RPMI7951 (cell line): ENCODE data around the gene GHRHR. TPM values are rescaled to one million over a fixed set of nuclear protein-coding genes. Genes with fewer than 3 reads are reported as not detected.

Source experiments
- DNase-seq: peaks from one replicate; pipeline ENCODE4 v3.0.0-alpha.2; 2012; ENCODE audit warnings: low read depth
- total RNA-seq: library from RNA; depleted of rRNA; stranded (reverse); fragments of >200 nt; shearing (Covaris generic); gene quantifications from 2 replicates; pipeline ENCODE4 v1.2.3, GENCODE V29; 2014

GHRHR gene
- total RNA-seq, 1 experiment from 2014 or later, result not detected

DNA sequence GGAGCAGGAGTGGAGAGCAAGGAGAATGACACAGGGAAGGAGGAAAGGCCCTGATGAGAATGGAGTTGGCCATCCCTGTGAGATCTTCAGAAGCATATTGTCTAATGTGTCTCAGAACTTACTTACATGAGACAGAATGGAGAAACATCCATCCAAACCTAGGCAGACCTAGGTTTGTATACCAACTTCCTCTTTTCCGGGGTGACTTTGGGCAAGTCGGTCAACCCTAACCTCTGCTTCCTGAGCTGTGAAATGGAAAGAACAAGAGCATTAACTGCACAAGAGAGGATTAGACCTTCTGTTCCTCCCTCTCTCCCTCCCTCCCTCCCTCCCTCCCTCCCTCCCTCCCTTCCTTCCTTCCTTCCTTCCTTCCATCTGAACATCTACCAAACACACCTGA, 4.5 kb downstream of the GHRHR start:
- DNase-seq, result no peak

DNA sequence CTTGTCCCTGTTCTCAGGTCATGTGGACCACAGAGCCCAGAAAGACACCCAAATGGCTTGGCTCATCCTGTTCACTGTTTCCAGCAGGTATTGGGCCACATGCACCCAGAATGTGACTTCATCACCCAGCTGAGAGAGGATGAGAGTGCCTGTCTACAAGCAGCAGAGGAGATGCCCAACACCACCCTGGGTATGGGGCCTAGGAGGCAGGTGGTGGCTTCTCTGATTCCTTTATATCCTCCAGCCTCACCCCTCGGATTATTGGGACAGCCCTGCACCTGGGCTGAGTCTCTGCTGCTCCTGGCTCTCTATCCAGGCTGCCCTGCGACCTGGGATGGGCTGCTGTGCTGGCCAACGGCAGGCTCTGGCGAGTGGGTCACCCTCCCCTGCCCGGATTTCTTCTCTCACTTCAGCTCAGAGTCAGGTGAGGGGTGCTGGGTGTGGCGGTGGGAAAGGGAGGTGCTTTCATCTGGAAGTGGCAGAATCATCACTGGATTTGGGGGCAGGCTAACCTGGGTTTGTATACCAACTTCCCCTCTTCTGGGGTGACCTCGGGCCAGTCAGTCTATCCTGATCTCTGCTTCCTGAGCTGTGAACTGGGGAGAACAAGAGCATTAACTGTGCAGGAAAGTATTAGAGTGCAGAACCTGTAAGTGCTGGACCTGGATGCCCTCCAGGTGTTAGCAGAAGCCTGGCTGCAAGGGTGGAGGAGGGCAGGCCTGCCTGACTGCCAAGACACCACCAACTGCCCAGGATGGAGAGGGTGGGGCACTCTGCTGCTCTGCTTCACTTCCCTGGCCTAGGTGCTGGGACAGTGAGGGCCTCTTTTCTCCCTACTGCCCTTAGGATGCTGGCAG, 5.2 kb downstream of the GHRHR start:
- no peak for DNase-seq

DNA sequence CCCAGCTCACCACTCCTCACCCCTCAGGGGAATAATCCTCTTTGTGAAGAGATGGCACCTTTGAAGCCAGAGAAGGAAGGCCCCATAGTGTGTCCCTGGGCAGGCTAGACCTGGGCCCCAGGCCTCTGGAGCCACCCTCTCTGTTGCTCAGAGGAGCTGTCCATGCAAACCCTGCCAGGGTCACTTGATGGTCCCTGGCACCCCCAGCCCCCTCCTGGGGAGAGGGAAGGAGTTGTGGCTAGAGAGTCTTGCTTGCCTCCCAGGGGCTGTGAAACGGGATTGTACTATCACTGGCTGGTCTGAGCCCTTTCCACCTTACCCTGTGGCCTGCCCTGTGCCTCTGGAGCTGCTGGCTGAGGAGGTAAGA, 5.8 kb downstream of the GHRHR start:
- no peak for DNase-seq

DNA sequence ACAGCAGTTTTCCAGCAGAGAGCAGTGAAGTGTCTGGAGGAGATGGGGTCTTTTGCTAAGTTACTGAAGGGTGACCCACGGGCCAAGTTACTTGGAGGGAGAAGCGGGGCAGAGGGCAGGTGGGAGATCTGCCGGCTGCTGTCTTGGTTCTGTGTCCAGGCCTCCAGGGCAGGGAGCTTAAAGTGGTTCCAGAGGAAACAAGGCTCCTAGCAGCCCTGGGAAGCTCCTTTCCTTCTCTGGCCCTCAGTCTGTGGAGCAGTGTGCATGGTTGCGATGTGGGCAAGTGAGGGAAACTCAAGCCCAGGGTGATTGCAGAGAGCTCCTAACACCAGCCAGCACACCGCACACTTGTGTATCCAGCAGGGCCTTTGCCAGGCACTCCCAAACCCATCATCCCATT, 6.3 kb downstream of the GHRHR start:
- no peak for DNase-seq

DNA sequence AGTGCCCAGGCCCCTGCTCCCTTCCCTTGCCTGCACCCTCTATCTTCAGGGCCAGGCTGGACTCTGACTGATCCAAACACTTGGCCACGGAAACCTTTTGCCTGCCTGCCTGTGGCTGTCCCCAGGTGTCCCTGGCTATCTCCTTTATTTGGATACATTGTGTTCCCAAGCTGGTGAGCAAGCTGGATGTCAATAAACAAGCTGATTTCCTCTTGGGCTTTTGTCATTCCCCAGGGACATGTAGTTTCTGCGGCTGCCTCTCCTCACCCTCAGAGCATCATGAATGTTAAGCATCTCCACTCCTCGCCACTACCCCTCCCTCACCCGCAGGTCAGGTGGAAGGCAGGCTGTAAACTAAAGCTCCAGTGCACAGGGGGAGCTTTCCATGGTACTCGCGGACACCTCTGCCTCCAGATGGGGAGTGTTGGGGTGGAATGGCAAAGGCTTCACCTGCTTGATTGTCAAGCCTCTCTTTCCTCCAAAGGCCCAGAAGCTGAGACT, 6.9 kb downstream of the GHRHR start:
- no peak for DNase-seq

DNA sequence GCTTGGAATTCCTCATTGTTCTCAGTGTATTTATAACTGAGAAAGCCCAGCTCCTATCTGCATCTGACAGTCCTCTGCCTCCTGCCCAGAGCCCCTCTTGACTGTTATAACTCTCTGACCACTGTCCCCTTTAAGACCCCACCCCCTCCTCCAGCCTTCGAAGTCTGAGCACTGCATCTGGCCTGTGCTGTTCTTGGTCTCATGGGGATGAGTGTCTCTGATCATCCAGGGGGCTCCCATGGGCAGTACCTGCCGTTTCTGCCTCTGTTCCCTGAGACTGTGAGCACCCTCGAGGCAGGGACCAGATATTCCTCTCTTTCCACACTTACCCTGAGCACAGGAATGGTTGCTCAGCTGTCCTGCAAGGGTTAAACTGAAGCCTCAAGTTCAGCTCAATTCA, 7.7 kb downstream of the GHRHR start:
- DNase-seq, result no peak

DNA sequence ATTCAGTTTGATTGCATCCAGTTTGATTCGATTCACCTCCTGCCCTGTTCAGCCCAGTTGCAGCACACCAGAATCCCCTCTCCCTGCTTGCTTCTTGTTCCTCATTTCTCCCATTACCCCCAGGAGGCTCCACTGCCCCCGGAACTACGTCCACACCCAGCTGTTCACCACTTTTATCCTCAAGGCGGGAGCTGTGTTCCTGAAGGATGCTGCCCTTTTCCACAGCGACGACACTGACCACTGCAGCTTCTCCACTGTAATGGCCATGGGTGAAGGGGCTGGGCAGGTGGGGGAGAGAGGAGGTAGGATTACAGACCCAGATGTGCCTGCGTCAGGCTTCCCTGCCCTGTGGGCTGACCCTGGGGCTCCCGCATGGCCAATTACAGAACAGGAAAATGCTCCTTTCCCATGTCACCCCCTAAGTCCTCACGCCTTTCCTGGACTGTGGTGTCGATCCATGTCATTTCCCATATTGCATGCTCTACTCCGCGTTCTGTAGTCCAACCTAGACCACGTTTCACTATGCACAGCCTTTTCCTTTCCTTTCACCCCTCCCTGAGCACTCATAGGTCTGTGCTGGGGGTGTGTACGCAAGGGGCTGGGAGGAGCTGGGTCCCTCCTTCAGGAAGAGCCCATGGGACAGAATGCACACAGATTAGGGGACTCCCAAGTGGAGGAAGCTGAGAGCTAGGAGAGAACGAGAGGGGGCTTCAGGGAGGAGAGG, 8.2 kb downstream of the GHRHR start:
- no peak for DNase-seq

DNA sequence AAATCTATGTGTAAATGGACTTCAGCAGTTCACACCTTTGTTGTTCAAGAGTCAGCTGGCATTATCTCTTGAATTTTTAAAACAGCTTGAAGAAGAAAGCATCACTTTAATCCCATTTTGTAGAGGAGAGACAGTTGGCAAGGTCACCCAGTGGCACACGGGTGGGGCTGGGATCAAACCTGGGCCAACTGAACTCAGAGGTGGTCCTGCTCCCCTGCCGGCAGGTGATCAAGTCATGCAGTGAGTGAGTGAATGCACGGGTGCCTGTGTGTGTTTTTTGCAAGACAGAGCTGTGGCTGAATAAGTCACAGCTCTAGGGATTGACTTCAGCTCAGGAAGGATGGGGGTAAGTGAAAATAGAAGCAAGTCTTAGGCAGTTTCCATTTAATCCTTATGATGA, 9.5 kb downstream of the GHRHR start:
- no peak for DNase-seq

DNA sequence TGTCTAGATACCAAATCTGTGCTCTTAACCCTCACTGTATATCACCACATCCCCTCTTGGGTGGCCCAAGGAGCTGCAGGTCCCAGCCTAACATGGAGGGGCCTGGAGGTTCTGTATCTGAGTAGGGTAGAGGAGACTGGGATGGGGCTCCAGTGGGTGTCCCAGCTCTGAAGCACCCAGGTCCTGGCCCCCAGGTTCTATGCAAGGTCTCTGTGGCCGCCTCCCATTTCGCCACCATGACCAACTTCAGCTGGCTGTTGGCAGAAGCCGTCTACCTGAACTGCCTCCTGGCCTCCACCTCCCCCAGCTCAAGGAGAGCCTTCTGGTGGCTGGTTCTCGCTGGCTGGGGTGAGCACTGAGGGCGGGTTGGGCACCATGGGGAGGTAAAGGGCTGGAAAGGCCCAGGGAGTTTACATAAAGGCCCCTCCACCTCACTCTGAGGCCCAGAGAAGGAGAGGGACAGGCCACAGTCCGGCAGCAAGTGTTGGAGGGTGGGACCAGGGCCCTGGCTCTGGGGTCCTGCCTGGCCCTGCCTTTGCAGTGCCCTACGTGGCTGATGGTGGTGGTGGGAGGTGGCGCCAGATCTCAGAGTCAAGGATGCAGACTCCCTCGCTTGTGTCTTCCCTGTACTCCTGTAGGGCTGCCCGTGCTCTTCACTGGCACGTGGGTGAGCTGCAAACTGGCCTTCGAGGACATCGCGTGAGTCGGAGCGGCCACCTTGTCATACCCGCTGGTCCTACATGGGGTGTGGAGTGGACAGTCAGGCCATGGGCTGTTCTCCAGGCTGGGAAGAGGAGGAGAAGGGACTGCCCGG, 10.2 kb downstream of the GHRHR start:
- DNase-seq, result no peak

DNA sequence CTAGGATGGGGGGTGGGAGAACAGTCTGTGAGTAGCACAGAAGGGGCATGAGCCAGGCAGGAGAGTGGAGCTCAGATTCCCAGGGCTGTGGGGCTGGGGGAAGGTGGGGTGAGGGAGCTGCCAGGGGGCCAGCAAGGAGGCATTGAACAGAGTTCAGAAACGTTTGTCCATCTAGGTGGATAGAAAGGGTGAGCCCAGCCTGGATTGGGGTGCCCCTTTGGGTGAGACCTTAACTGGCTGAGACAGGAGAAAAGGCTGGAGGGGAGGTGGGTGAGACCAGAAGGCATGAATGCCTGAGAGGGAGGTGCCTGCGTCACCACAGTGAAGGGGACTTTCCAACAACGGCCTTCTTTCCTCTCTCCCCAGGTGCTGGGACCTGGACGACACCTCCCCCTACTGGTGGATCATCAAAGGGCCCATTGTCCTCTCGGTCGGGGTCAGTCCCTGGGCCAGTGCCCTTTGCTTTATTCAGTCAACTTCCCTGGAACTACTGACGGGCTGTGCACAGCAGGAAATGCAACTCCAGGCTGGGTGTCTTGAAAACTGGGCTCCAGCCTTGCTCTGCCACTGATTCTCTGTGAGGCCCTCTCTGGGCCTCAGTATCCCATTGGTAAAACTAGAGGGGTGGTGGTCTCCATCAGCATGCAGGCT, 11.0 kb downstream of the GHRHR start:
- peak; percentile 85 for DNase-seq

DNA sequence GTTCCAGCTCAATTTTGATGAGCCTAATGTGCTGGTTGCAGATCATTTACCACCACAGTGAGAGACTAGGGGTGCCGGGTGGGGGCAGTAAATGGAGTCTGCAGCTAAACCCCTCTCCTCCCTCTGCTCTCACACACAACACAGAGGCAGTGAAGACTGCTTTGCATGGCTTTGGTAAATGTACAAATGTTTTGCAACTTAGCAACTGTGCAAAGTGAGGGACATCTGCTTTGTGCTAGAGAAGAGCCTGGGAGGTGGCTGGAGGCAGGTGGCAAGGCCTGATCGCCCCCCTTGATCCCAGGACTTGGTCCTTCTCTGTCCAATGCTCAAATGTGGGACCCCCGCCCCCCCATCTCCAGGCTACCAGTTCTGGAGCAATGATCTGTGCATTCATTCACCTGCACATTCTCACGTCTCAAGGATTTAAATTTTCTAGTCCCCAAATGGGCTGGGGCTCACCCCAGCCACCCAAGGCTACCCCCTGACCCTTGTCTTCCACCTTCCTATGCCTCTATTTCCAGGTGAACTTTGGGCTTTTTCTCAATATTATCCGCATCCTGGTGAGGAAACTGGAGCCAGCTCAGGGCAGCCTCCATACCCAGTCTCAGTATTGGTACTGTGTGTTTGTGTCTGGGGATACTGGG, 11.6 kb downstream of the GHRHR start:
- DNase-seq, result no peak

DNA sequence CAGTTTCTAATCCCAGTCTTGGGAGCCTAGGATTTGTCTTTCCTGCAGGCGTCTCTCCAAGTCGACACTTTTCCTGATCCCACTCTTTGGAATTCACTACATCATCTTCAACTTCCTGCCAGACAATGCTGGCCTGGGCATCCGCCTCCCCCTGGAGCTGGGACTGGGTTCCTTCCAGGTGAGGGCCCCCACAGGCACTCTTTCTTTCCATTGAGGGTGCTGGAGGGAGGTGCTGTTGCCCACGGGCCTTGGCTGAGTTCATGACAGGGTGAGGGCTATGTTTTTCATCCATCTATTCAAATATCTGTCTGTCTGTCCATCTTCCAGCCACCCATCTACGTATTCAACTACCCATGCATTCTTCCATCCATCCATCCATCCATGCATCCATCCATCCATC, 12.6 kb downstream of the GHRHR start:
- no peak for DNase-seq

DNA sequence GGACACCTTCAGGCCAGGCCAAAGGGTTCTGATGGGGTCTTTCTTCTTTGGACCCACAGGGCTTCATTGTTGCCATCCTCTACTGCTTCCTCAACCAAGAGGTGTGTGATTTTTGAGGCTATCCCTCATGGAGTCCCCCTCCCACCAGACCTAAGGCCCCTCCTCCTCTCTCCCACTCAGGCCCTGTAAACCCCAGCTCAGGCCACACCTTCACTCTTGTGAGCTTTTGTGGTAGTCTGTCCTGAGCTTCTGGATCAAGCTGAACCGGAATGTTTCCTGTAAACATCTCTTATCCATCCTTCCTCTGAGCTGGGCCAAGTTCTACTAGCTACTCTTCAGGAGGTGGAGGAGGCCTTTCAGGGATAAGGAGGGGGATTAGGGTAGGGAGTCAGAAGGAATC, 13.5 kb downstream of the GHRHR start:
- no peak for DNase-seq

DNA sequence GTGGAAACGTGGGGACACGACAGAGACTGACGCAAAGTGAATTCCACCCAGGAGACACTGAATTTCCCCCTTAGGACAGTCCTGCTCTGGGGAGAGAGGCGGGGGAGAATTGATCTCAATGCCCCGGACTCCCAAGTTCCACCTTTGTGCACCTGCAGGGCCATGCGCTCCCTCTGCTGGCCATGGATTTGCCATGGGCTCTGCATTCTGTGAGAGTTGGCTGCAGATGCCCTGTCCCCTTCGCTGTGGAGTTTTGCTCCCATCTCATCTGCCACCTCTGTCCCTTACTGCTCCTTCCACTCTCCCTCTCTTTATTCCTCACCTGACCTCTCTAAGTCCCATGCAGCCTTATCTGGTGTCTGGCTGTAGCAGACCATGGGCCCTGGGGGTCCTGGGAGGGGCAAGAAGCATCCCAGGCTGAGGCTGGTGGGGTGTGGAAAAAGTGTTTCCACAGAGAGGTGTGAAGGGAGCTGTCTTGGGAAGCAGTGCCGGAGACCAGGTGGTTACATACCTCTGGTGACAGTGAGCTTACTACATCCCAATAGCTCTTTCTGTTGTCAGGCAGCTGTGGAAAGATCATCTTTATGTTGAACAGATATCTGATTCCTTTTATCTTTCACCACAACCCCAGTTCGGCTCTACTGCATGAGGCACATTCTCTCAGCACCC, 14.3 kb downstream of the GHRHR start:
- peak; percentile 48 for DNase-seq

DNA sequence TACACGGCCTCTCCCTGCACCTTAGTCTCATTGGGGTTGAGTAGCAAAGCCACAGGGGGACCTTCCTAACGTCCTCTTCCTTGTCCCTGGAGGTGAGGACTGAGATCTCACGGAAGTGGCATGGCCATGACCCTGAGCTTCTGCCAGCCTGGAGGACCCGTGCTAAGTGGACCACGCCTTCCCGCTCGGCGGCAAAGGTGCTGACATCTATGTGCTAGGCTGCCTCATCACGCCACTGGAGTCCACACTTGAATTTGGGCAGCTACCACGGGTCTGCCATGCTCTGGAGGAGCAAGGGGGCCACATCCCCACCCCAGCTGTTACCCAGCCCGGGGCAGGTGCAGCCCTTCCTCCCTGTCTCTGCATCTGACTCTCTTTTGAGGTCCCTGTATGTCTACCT, 15.3 kb downstream of the GHRHR start:
- DNase-seq, result no peak

DNA sequence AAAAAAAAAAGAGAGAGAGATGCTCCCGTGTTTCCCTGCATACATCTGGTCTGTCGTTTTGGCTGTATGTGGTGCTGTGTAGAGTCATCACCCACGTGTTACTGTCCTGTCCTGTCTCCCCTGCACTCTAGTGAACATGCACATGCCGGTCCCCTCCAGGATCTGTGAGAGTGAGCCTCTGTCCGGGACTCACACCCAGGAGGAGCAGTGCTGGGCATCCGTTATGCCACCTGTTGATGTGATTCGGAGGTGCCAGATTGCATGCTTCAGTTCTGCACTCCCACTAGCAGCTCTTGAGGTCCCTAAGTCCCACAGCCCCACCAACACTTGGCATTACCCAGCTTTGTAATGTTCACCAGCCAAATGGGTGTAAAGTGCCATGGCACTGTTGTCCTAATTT, 16.4 kb downstream of the GHRHR start:
- DNase-seq, result no peak

DNA sequence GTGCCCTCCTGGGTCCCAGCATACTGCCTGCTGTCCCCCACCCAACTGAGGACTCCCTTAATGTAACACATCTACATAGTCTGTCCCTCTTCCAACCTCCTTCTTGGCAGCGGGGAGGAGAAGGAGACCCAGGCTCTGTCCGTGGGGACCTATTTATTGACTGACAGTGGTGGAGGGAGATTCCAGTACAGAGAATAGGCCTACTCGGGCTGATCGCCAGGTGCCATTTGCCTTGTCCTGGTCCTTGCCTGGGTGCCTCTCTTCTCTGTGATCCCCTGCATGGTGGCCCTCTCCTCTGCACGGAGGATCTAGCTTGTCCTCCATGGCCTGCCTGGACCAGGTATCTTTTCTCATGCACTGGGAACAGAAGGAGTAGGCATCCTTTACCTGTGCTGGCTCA, 17.0 kb downstream of the GHRHR start:
- no peak for DNase-seq

DNA sequence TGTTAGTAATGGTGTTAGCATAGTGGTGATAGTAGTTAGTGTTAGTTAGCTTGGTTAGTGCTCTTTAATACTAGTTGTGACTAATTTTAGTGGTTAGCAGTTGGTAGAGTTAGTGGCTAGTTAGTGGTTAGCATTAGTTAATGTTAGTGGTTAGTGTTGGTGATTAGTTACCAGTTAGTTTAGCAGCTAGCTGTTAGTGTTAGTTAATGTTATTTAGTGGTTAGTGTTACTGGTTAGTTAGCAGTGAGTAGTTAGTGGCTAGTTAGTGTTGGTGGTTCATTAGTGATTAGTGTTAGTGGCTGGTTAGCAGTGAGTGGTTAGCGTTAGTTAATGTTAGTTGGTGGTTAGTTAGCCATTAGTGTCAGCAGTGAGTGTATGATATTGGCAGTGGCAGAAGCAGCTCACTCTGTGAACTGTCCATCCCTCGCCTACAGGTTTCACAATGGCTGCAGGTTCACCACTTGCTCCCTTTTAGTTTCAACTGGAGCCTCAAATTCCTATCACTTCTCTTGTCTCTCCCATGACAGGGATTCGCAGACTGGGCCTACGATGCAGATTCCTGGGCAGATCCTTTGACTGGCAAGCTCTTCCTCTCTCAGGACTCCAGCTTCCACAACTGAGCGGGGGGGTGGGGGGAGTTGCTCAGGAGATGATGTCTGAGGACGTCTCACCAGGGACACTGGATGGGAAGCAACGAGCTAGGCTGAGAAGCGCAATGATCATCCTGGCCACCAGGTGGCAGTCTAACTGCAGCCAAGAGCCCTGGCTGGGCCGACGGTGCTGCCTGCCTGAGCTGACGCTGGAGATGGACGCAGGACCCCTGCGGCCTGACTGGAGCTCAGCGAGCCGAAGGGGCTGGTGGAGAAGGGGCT, 19.5 kb downstream of the GHRHR start:
- peak; percentile 80 for DNase-seq

DNA sequence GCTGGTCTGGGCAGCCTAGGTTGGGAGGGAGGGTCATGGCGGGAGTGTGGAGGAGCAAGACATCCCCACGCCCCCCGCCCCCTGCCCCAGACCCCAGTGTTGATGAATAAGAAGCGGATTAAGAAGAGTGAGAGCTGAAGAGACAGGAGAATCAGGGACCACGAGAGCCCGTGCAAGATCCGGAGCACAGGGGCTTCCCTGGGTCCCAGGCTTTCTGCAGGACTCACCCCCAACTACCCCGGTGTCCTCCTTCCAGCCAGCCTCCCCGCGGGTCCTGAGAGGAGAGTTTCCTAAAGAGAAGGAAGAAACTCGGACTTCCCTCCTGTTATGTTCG, 20.1 kb downstream of the GHRHR start:
- no peak for DNase-seq
